CD4-positive, alpha-beta T cell treated with Interleukin-15 for 1 hour (primary cell): ENCODE results near the gene NPAP1.
"Not testable (repeated sequence)": the region's sequence is repeated elsewhere in the genome, so short reads cannot be mapped to it uniquely, and the experiment has no call there.

Experiments
- DNase-seq: peaks from one replicate; pipeline ENCODE4 v3.0.0-alpha.2; 2020

Gene NPAP1

GRCh38 chr15:24675332-24676144 is at the start of gene NPAP1:
Gene NPAP1, plus strand, starts transcription at chr15:24675775. Its CDS starts 93 bp downstream, at chr15:24675868.
- no peak for DNase-seq

- DNase-seq: no peak
Observed at GRCh38 chr15:24627443-24627842, 48.1 kb upstream of the NPAP1 start.

GRCh38 chr15:24633082-24633481 is 42.5 kb upstream of the NPAP1 start:
- no peak for DNase-seq

- not testable (repeated sequence) for DNase-seq
Observed at GRCh38 chr15:24639412-24639811, 36.2 kb upstream of the NPAP1 start.

- no peak for DNase-seq
Observed at GRCh38 chr15:24645627-24646026, 29.9 kb upstream of the NPAP1 start.

GRCh38 chr15:24659622-24660021 is 16.0 kb upstream of the NPAP1 start:
- no peak for DNase-seq

- no peak for DNase-seq
Observed at GRCh38 chr15:24662991-24663390, 12.6 kb upstream of the NPAP1 start.

- no peak for DNase-seq
Observed at GRCh38 chr15:24676431-24676830, 856 bp downstream of the NPAP1 start.

- no peak for DNase-seq
Observed at GRCh38 chr15:24678485-24678884, 2.9 kb downstream of the NPAP1 start.

GRCh38 chr15:24682002-24682401 is 6.4 kb downstream of the NPAP1 start:
- no peak for DNase-seq

GRCh38 chr15:24682905-24683304 is 7.3 kb downstream of the NPAP1 start:
- not testable (repeated sequence) for DNase-seq

GRCh38 chr15:24683736-24684135 is 8.2 kb downstream of the NPAP1 start:
- DNase-seq: no peak

- no peak for DNase-seq
Observed at GRCh38 chr15:24684313-24684712, 8.7 kb downstream of the NPAP1 start.

- DNase-seq: no peak
Observed at GRCh38 chr15:24696201-24696600, 20.6 kb downstream of the NPAP1 start.

- DNase-seq: no peak
Observed at GRCh38 chr15:24696842-24697241, 21.3 kb downstream of the NPAP1 start.

GRCh38 chr15:24718289-24719082 is 42.9 kb downstream of the NPAP1 start:
- no peak for DNase-seq

- DNase-seq: no peak
Observed at GRCh38 chr15:24729760-24730159, 54.2 kb downstream of the NPAP1 start.
